Measurements from ENCODE around the gene EDN1. TPM values are rescaled to one million over a fixed set of nuclear protein-coding genes. Genes with fewer than 3 reads are reported as not detected.
"Not testable (repeated sequence)": the region's sequence is repeated elsewhere in the genome, so short reads cannot be mapped to it uniquely, and the experiment has no call there.

EDN1 gene
- total RNA-seq, 1 donor from 2014 or later = 6.8 TPM

DNA sequence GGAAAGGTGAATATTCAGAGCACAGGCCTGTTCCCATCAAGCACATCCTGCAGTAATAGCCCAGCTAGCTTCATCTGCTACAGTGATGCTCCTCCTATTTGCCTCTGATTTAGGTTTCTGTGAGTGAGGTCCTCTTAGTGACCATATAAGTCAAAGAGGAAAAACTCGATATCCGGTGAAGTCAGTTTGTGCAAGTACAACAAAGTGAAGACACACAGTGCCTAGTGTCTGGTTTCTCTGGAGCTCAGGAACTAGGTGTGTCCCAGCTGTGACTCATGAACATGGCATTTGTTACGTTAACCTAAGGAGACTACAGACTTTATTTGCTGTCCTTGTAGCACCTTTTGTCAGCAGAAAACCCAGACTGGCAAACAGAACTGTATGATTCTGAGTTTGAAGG, 33.9 kb downstream of the EDN1 start:
- no peak overlapping the region for H3K27ac ChIP-seq (ENCODE audit: low read depth, low read length)
- H3K9ac ChIP-seq (ENCODE audit: low read depth in 1 of 3, low read length in 3 of 3) = no peak overlapping the region
- no peaks in the 10 kb centered on the region for H3K36me3 ChIP-seq (ENCODE audit: control insufficient read depth in 3 of 3, insufficient read depth in 3 of 3, low read length in 3 of 3)
- H3K4me3 ChIP-seq (ENCODE audit: low read length in 3 of 3) = no peak overlapping the region
- H3K27me3 ChIP-seq (ENCODE audit: control insufficient read depth in 3 of 3, insufficient read depth in 3 of 3, low read length in 3 of 3) = no peaks in the 10 kb centered on the region
- H3K9me3 ChIP-seq (ENCODE audit: control insufficient read depth in 3 of 3, low read length in 3 of 3) = no peaks in the 10 kb centered on the region
- no peaks in the 10 kb centered on the region for H3K4me1 ChIP-seq (ENCODE audit: control insufficient read depth in 3 of 3, insufficient read depth in 3 of 3, low read length in 3 of 3)

DNA sequence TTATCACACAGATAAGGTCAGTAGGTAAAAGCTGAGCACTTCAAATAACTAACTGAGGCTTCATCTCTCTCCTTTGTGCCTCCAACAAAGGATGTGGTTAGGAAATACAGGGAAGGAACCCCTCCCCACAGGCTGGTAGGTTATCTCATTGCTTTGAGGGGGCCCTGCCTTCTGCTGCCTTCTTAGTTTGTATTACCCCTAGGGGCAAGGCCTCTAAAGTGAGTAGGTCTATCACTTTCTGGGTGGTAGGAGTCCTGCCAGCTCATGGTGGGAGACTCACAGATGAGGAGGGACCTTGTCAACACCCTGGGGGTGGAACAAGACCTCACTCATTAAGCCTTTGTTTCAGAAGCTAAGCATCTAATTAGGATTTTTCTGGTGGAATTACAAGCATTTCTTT, 34.6 kb downstream of the EDN1 start:
- no peaks in the 10 kb centered on the region for H3K9me3 ChIP-seq (ENCODE audit: control insufficient read depth in 3 of 3, low read length in 3 of 3)
- no peak overlapping the region for H3K4me3 ChIP-seq (ENCODE audit: low read length in 3 of 3)
- H3K9ac ChIP-seq (ENCODE audit: low read depth in 1 of 3, low read length in 3 of 3) = no peak overlapping the region
- H3K27ac ChIP-seq (ENCODE audit: low read depth, low read length) = no peak overlapping the region
- no peaks in the 10 kb centered on the region for H3K27me3 ChIP-seq (ENCODE audit: control insufficient read depth in 3 of 3, insufficient read depth in 3 of 3, low read length in 3 of 3)
- H3K36me3 ChIP-seq (ENCODE audit: control insufficient read depth in 3 of 3, insufficient read depth in 3 of 3, low read length in 3 of 3) = no peaks in the 10 kb centered on the region
- no peaks in the 10 kb centered on the region for H3K4me1 ChIP-seq (ENCODE audit: control insufficient read depth in 3 of 3, insufficient read depth in 3 of 3, low read length in 3 of 3)

DNA sequence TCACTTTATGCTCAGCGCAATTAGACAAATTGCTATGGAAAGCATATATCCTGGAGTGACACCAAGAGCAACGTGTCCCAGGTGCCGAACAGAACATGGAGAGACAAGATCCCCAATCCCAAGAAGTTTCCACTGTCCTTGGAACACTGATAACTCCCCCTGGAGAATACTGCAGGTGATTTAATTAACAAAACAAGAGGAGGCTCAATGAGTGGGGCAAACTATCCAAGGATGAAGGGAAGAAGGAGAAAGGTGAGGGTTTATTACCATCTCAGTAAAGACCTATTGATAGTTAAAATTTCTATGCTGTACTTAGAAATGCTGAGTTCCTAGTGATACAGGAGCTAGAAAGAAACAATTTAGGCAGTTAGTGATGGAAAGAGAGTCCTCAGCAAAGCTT, 35.7 kb downstream of the EDN1 start:
- Histone ChIP-seq H3K27ac (ENCODE audit: low read depth, low read length) (no peak overlapping the region), H3K4me1 (ENCODE audit: control insufficient read depth in 3 of 3, insufficient read depth in 3 of 3, low read length in 3 of 3) (no peaks in the 10 kb centered on the region), H3K27me3 (ENCODE audit: control insufficient read depth in 3 of 3, insufficient read depth in 3 of 3, low read length in 3 of 3) (no peaks in the 10 kb centered on the region), H3K9me3 (ENCODE audit: control insufficient read depth in 3 of 3, low read length in 3 of 3) (no peaks in the 10 kb centered on the region), H3K4me3 (ENCODE audit: low read length in 3 of 3) (no peak overlapping the region), H3K36me3 (ENCODE audit: control insufficient read depth in 3 of 3, insufficient read depth in 3 of 3, low read length in 3 of 3) (no peaks in the 10 kb centered on the region), H3K9ac (ENCODE audit: low read depth in 1 of 3, low read length in 3 of 3) (no peak overlapping the region)

DNA sequence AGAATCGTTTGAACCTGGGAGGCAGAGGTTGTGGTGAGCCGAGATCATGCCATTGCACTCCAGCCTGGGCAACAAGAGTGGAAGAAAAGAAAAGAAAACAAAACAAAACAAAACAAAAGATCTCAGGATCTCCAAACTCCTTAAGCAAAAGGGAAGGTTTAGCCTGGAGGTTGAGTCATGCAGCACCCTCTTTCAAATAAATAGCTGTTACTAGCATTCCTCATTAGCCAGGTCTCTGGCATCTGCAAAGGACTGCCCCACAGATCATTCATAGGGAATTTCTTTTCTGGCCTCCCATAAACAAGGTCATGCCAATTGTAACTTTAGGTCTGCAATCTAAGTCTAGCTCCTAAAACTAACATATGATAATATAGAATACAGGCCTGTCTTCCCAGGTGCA, 37.2 kb downstream of the EDN1 start:
- no peaks in the 10 kb centered on the region for H3K27me3 ChIP-seq (ENCODE audit: control insufficient read depth in 3 of 3, insufficient read depth in 3 of 3, low read length in 3 of 3)
- H3K9ac ChIP-seq (ENCODE audit: low read depth in 1 of 3, low read length in 3 of 3) = no peak overlapping the region
- H3K27ac ChIP-seq (ENCODE audit: low read depth, low read length) = no peak overlapping the region
- no peaks in the 10 kb centered on the region for H3K9me3 ChIP-seq (ENCODE audit: control insufficient read depth in 3 of 3, low read length in 3 of 3)
- H3K4me1 ChIP-seq (ENCODE audit: control insufficient read depth in 3 of 3, insufficient read depth in 3 of 3, low read length in 3 of 3) = no peaks in the 10 kb centered on the region
- H3K4me3 ChIP-seq (ENCODE audit: low read length in 3 of 3) = no peak overlapping the region
- H3K36me3 ChIP-seq (ENCODE audit: control insufficient read depth in 3 of 3, insufficient read depth in 3 of 3, low read length in 3 of 3) = no peaks in the 10 kb centered on the region

DNA sequence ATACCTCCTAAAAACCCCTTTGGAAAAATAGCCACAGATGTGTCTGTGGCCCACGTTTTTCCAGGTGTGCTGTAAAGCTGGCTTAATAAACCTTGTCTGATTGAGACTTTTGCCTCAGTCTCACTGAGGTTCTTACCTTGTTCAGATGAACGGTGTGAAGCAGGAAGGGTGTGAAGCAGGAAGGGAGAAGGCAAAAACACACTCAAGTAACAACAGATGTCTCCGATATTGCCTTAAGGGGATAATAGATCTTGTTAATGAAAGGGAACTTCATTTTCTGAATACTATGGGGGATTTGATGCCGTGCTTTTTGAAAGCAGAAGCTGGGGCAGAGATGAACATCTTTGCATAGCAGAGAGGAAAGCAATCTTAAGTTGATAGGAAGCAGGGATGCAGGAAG, 37.8 kb downstream of the EDN1 start:
- Histone ChIP-seq H3K36me3 (ENCODE audit: control insufficient read depth in 3 of 3, insufficient read depth in 3 of 3, low read length in 3 of 3) (no peaks in the 10 kb centered on the region), H3K27ac (ENCODE audit: low read depth, low read length) (no peak overlapping the region), H3K4me1 (ENCODE audit: control insufficient read depth in 3 of 3, insufficient read depth in 3 of 3, low read length in 3 of 3) (no peaks in the 10 kb centered on the region), H3K9ac (ENCODE audit: low read depth in 1 of 3, low read length in 3 of 3) (no peak overlapping the region), H3K4me3 (ENCODE audit: low read length in 3 of 3) (no peak overlapping the region), H3K9me3 (ENCODE audit: control insufficient read depth in 3 of 3, low read length in 3 of 3) (no peaks in the 10 kb centered on the region), H3K27me3 (ENCODE audit: control insufficient read depth in 3 of 3, insufficient read depth in 3 of 3, low read length in 3 of 3) (no peaks in the 10 kb centered on the region)

DNA sequence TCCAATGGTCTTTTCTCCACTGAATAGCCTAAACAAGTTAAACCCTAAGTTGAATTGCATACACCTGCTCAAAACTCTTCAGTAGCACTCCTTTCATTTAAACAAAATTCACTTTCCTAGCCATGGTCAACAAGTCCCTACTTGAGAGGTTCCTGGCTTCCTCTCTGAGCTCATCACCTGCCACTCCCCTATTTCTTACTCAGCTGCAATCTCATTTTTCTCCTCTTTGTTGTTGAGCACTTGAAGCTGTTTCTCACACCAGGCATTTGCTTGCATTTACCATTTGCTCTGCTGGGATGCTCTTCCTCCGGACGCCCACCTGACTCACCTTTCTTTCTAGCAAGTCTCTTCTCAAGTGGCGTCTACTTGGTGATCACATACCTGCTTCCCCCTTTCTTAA, 38.5 kb downstream of the EDN1 start:
- no peaks in the 10 kb centered on the region for H3K4me1 ChIP-seq (ENCODE audit: control insufficient read depth in 3 of 3, insufficient read depth in 3 of 3, low read length in 3 of 3)
- no peak overlapping the region for H3K27ac ChIP-seq (ENCODE audit: low read depth, low read length)
- no peaks in the 10 kb centered on the region for H3K27me3 ChIP-seq (ENCODE audit: control insufficient read depth in 3 of 3, insufficient read depth in 3 of 3, low read length in 3 of 3)
- H3K4me3 ChIP-seq (ENCODE audit: low read length in 3 of 3) = no peak overlapping the region
- no peaks in the 10 kb centered on the region for H3K9me3 ChIP-seq (ENCODE audit: control insufficient read depth in 3 of 3, low read length in 3 of 3)
- no peaks in the 10 kb centered on the region for H3K36me3 ChIP-seq (ENCODE audit: control insufficient read depth in 3 of 3, insufficient read depth in 3 of 3, low read length in 3 of 3)
- no peak overlapping the region for H3K9ac ChIP-seq (ENCODE audit: low read depth in 1 of 3, low read length in 3 of 3)

DNA sequence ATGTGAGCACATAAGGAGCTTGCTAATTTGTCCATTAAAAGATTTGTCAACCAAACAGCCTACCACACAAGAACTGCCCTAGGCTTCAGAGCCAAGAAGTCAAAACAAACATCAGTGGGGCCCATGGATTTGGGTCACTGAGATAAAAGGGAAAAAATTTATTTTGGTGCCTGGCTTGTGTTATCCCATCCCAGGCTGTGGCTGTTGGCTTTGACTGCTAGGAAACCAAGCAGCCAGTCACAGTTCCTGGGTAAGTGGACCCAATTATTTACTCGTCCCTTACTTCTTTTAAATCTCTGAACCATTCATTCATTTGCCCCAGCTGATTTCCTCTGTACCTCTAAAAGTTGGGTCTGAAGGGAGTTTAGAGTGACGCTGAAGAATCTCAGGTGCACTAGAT, 41.3 kb downstream of the EDN1 start:
- Histone ChIP-seq H3K27me3 (ENCODE audit: control insufficient read depth in 3 of 3, insufficient read depth in 3 of 3, low read length in 3 of 3) (no peaks in the 10 kb centered on the region), H3K9ac (ENCODE audit: low read depth in 1 of 3, low read length in 3 of 3) (no peak overlapping the region), H3K4me3 (ENCODE audit: low read length in 3 of 3) (no peak overlapping the region), H3K9me3 (ENCODE audit: control insufficient read depth in 3 of 3, low read length in 3 of 3) (no peaks in the 10 kb centered on the region), H3K27ac (ENCODE audit: low read depth, low read length) (no peak overlapping the region), H3K4me1 (ENCODE audit: control insufficient read depth in 3 of 3, insufficient read depth in 3 of 3, low read length in 3 of 3) (no peaks in the 10 kb centered on the region), H3K36me3 (ENCODE audit: control insufficient read depth in 3 of 3, insufficient read depth in 3 of 3, low read length in 3 of 3) (no peaks in the 10 kb centered on the region)

DNA sequence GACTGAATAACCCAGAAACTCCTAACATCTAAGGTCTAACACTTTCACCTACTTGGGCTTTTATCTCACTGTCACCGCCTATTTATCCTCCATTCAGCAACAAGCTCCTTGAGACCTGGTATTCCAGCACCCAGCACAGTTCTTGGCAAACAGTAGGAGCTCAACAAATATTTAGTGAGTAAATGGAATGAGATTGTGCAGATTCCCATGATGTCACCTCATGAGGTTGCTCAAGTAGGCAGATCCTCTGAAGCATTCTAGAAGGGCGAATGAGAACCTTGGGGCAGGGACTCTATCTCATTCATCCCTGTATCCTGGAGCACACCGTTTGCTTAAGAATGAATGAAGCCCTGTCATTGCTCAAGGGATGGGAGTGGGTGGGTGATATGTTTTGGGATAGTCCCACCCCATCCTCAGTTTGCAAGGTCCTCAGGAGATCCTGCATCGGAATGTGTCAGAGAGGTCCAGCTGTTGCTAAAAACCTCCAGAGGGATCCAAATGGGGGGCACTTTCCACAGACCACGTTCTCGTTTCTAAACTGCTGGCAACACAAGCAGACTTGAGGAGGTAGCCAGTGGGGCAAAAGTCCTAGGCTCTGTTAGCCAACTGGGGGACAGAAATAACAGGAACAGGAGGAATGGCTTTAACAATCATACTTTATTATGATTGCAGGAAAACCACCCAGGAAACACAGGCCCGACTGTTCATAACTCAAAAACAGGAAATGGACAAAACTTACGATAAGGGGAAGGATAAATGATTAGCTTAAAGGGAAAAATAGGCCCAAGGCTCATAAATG, 42.0 kb downstream of the EDN1 start:
- no peak overlapping the region for H3K4me3 ChIP-seq (ENCODE audit: low read length in 3 of 3)
- H3K9ac ChIP-seq (ENCODE audit: low read depth in 1 of 3, low read length in 3 of 3) = no peak overlapping the region
- H3K9me3 ChIP-seq (ENCODE audit: control insufficient read depth in 3 of 3, low read length in 3 of 3) = no peaks in the 10 kb centered on the region
- H3K4me1 ChIP-seq (ENCODE audit: control insufficient read depth in 3 of 3, insufficient read depth in 3 of 3, low read length in 3 of 3) = no peaks in the 10 kb centered on the region
- no peak overlapping the region for H3K27ac ChIP-seq (ENCODE audit: low read depth, low read length)
- no peaks in the 10 kb centered on the region for H3K36me3 ChIP-seq (ENCODE audit: control insufficient read depth in 3 of 3, insufficient read depth in 3 of 3, low read length in 3 of 3)
- no peaks in the 10 kb centered on the region for H3K27me3 ChIP-seq (ENCODE audit: control insufficient read depth in 3 of 3, insufficient read depth in 3 of 3, low read length in 3 of 3)

DNA sequence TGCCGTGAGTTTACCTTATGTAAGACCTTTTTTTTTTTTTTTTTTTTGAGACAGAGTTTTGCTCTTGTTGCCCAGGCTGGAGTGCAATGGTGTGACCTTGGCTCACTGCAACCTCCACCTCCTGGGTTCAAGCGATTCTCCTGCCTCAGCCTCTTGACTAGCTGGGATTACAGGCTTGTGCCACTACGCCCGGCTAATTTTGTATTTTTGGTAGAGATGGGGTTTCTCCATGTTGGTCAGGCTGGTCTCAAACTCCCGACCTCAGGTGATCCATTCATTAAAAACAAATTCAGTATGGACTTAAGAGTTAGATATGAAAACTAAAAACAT, 42.6 kb downstream of the EDN1 start:
- H3K9me3 ChIP-seq (ENCODE audit: control insufficient read depth in 3 of 3, low read length in 3 of 3); H3K9ac ChIP-seq (ENCODE audit: low read depth in 1 of 3, low read length in 3 of 3); H3K27me3 ChIP-seq (ENCODE audit: control insufficient read depth in 3 of 3, insufficient read depth in 3 of 3, low read length in 3 of 3); H3K27ac ChIP-seq (ENCODE audit: low read depth, low read length); H3K36me3 ChIP-seq (ENCODE audit: control insufficient read depth in 3 of 3, insufficient read depth in 3 of 3, low read length in 3 of 3); H3K4me3 ChIP-seq (ENCODE audit: low read length in 3 of 3); H3K4me1 ChIP-seq (ENCODE audit: control insufficient read depth in 3 of 3, insufficient read depth in 3 of 3, low read length in 3 of 3): not testable (repeated sequence)

DNA sequence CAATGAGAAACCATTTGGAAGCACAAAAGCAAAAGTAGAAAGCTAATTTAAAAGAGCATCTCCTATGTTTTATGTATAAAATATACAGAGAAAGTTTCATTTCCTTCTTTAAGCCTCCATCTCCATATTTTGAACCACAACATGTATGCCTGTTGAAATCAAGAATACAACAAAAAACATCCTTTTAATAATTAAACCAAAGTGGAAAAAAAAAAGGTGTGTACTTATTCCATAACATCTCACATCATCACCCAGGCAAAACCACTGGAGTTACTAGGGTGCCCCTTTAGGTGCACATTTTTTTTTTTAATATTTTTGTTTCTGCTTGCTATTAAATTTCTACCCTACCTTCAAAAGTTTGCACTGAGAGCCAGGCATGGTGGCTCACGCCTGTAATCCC, 43.0 kb downstream of the EDN1 start:
- Histone ChIP-seq H3K27me3 (ENCODE audit: control insufficient read depth in 3 of 3, insufficient read depth in 3 of 3, low read length in 3 of 3) (no peaks in the 10 kb centered on the region), H3K27ac (ENCODE audit: low read depth, low read length) (no peak overlapping the region), H3K9me3 (ENCODE audit: control insufficient read depth in 3 of 3, low read length in 3 of 3) (no peaks in the 10 kb centered on the region), H3K4me3 (ENCODE audit: low read length in 3 of 3) (no peak overlapping the region), H3K9ac (ENCODE audit: low read depth in 1 of 3, low read length in 3 of 3) (no peak overlapping the region), H3K36me3 (ENCODE audit: control insufficient read depth in 3 of 3, insufficient read depth in 3 of 3, low read length in 3 of 3) (no peaks in the 10 kb centered on the region), H3K4me1 (ENCODE audit: control insufficient read depth in 3 of 3, insufficient read depth in 3 of 3, low read length in 3 of 3) (no peaks in the 10 kb centered on the region)
